Testis (tissue), 3 donors: ENCODE results near the gene PNPO. TPM values are rescaled to one million over a fixed set of nuclear protein-coding genes. Genes with fewer than 3 reads are reported as not detected.
"Not testable (repeated sequence)": the region's sequence is repeated elsewhere in the genome, so short reads cannot be mapped to it uniquely, and the experiment has no call there.

Experiments
- DNase-seq: peaks from one replicate; pipeline ENCODE4 v3.0.0-alpha.2; 2019
- H3K27ac ChIP-seq, 2 donors: fragments of 200-600 bp; sonication (generic); one replicate each; pipeline ENCODE4 v1.5.1; 2019
- H3K27me3 ChIP-seq: fragments of 200-600 bp; sonication (generic); one replicate; pipeline ENCODE4 v1.5.1; 2019
- H3K36me3 ChIP-seq: fragments of 200-600 bp; sonication (generic); one replicate; pipeline ENCODE4 v1.5.1; 2017; ENCODE audit warnings: low read depth; ENCODE audit errors: missing control alignments
- H3K4me1 ChIP-seq: fragments of 200-600 bp; sonication (generic); one replicate; pipeline ENCODE4 v1.5.1; 2019
- H3K4me3 ChIP-seq, 2 donors: fragments of 200-600 bp; sonication (generic); one replicate each; pipeline ENCODE4 v1.5.1; 2017 to 2019
- H3K9me3 ChIP-seq: fragments of 200-600 bp; sonication (generic); one replicate; pipeline ENCODE4 v1.5.1; 2017
- POLR2A ChIP-seq: fragments of 450-650 bp; IDR thresholded peaks from one replicate; pipeline ENCODE4 v1.6.1; 2017; ENCODE audit warnings: antibody characterized with exemption, mild to moderate bottlenecking, moderate library complexity
- WGBS, 2 donors: methylation state at CpG; one replicate each; pipeline ENCODE4 v1.1.5; 2018; 5-methylcytosine and 5-hydroxymethylcytosine counted together
- intact Hi-C: fragments of 100-400 bp; cut with DNase I; formaldehyde crosslinking; loops from one replicate; pipeline ENCODE4 v1.15.1; 2023; ENCODE audit warnings: low total_unique reads
- polyA plus RNA-seq: library from polyadenylated mRNA; stranded (reverse); fragments of 350-450 nt; fragmentation: Illumina TruSeq; extraction: RNeasy Lipid Tissue Mini Kit (QIAGEN cat#74804); gene quantifications from one replicate; pipeline ENCODE4 v1.2.3, GENCODE V29; 2014; ENCODE audit warnings: low read depth, low replicate concordance; ENCODE audit not compliant: insufficient read depth
- total RNA-seq, 2 donors: library from RNA; depleted of rRNA; stranded (reverse); fragments of >200 nt; gene quantifications; one replicate each; pipeline ENCODE4 v1.2.3, GENCODE V29; 2016
- TF ChIP-seq, protein P1 (sequence below), 3 experiments: fragments of 450-650 bp in 2 of 3; fragments of 200-600 bp in 1 of 3; sonication (generic) in 1 of 3; IDR thresholded peaks; one replicate each; pipeline ENCODE4 v1.5.1; 2016 to 2019; ENCODE audit warnings: antibody characterized with exemption in 3 of 3, mild to moderate bottlenecking in 2 of 3, moderate library complexity in 1 of 3

PNPO gene
- total and polyA plus RNA-seq, 3 donors from 2014 or later = 21.3 to 41.7 (median 37.5) TPM

DNA sequence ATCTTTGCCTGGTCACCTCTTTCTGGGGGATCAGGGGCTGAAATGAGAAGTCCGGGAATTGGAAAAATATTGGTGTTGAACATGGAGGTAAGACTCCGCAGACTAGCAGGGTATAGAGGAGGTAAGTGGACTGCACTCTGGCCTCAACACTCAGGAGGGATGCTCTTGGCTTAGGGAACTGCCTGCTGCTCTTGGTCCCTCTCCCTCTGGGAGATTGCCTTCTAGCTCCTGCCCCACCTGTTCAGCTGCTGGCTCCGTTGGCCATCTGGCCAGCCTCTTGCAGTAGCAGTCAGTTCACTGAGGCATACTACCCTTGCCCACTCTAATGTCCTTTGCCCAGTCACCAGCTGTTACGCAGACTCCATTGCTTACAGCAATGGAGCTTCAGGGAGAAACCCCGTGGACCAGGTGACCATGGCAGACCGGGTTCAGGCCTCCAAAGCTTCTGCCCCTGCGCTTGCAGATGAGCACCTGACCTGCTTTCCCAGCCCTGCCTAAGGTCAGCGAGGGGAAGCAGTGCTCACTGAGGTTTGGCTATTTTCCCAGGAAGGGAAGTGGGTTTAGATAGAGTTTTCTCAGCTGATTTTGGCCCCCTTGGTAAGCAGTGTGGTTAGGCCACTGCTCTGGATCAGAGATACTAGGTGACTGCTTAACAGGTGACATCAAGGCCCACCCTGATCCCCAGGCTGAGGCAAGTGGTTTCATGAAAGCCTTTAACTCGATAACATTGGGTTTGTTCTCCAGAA is 41.4 kb downstream of the PNPO start:
- Histone ChIP-seq H3K9me3 (no peaks in the 10 kb centered on the region), H3K27ac (no peak overlapping the region), H3K27me3 (no peaks in the 10 kb centered on the region), H3K36me3 (no peaks in the 10 kb centered on the region), H3K4me3 (no peak overlapping the region), H3K4me1 (no peaks in the 10 kb centered on the region)
- no peak for TF ChIP-seq POLR2A
- TF ChIP-seq, protein P1, sequence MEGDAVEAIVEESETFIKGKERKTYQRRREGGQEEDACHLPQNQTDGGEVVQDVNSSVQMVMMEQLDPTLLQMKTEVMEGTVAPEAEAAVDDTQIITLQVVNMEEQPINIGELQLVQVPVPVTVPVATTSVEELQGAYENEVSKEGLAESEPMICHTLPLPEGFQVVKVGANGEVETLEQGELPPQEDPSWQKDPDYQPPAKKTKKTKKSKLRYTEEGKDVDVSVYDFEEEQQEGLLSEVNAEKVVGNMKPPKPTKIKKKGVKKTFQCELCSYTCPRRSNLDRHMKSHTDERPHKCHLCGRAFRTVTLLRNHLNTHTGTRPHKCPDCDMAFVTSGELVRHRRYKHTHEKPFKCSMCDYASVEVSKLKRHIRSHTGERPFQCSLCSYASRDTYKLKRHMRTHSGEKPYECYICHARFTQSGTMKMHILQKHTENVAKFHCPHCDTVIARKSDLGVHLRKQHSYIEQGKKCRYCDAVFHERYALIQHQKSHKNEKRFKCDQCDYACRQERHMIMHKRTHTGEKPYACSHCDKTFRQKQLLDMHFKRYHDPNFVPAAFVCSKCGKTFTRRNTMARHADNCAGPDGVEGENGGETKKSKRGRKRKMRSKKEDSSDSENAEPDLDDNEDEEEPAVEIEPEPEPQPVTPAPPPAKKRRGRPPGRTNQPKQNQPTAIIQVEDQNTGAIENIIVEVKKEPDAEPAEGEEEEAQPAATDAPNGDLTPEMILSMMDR (IDR thresholded peaks at IDR 0.05) = no peak
- WGBS, 2 donors = 85 to 91% methylated on average over 8 to 9 of the region's 9 CpGs
- DNase-seq = no peak
- intact Hi-C loops = no loop called here

DNA sequence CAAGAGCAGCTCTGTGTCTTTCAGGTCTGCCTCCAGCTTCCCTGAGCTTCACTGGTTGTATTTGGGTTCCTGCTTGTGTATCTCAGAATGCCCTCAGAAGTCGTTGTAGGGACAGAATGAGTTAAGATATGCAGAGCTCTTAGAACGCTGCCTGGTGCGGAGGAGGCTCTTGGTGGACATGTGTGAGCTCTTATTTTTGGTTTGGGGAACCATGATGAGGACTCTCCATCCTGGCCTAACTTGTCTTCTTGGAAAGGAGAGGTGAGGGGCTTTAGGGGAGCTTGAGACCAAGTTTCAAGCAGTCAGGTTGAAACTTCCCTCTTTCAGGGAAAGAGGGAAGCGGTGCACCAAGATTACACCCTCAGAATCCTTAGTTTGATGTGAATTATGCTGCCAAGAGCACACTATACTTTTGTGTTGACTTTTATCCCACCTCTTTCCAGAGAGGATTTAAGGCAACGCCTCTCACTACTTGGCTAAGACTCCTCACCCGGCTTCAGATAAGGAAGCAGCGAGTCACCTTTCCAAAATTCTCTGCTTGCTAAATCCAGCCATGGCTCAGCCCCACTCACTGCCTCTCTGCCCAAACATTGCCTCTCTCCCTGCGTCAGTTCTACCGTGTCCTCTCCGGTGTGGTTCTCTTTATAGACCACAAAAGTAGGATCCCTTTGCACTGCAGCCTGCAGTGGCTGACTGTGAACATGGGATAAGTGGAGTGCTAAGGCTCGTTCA is 42.3 kb downstream of the PNPO start:
- WGBS, 2 donors = 63 to 65% methylated on average over 11 of the region's 11 CpGs
- Histone ChIP-seq H3K4me3 (no peak overlapping the region), H3K36me3 (no peaks in the 10 kb centered on the region), H3K27me3 (no peaks in the 10 kb centered on the region), H3K9me3 (no peaks in the 10 kb centered on the region), H3K4me1 (no peaks in the 10 kb centered on the region), H3K27ac (no peak overlapping the region)
- TF ChIP-seq, protein P1 (IDR thresholded peaks at IDR 0.05) = no peak
- TF ChIP-seq POLR2A = no peak
- DNase-seq = no peak
- intact Hi-C loops = no loop called here

DNA sequence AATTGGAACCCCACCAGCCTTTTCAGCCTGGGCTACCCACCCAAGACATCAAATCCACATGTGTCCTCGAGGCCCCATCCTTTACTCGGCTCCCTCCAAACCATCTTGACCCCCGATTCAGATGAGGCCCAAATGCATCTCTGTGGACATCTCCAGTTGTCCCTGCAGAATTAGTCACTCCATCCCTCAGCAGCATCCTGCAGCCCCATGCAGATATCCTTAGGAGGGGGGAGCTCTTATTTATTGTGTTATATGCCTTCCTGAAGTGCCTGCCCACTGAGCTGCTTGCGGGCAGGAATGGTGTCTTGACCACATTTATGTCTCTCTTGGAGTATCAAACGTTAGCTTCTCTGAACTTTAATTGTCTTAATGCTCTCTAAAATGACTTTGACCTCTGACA is 45.1 kb downstream of the PNPO start:
- H3K36me3 ChIP-seq = no peaks in the 10 kb centered on the region
- no peaks in the 10 kb centered on the region for H3K27me3 ChIP-seq
- 80 to 84% methylated on average over 5 of the region's 5 CpGs for WGBS, 2 donors
- no peak overlapping the region for H3K4me3 ChIP-seq
- no peak for DNase-seq
- no peaks in the 10 kb centered on the region for H3K4me1 ChIP-seq
- TF ChIP-seq, protein P1 (IDR thresholded peaks at IDR 0.05) = no peak
- no peak for TF ChIP-seq POLR2A
- no peak overlapping the region for H3K27ac ChIP-seq
- no peaks in the 10 kb centered on the region for H3K9me3 ChIP-seq
- intact Hi-C loops = no loop called here

DNA sequence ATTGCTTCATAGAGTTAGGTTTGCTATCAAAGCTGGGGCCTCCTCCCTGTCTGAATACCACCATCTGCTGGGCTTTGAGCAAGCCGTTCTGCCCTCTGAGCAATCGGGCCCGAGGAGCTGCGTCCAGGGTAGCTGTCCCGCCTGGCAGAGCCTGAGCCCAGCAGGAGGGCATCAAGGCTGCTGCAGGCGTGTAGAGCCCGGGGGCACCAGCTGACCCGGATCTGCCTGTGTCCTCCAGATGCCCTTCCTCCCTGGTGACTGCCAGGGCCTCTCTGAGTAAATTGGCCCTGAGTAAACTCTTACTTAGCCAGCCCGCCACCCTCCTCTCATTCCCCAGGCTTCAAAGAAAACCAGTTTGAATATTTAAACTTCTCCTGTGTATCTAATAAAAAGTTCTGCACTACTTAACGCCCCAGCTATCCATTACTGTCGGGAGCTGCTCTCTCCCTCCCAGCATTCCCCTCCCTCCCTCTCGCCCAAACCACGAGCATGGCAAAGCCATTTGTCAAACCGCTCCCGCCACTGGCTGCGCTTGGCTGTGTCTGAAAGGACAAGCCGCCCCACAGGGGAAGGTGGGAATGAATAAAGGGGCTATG is 46.0 kb downstream of the PNPO start:
- Histone ChIP-seq H3K36me3 (no peaks in the 10 kb centered on the region), H3K4me3 (no peak overlapping the region), H3K27me3 (no peaks in the 10 kb centered on the region), H3K4me1 (no peaks in the 10 kb centered on the region), H3K9me3 (no peaks in the 10 kb centered on the region), H3K27ac (no peak overlapping the region)
- intact Hi-C loops = no loop called here
- TF ChIP-seq, protein P1 (IDR thresholded peaks at IDR 0.05) = no peak
- no peak for TF ChIP-seq POLR2A
- WGBS, 2 donors = 65 to 76% methylated on average over 17 of the region's 17 CpGs
- no peak for DNase-seq

DNA sequence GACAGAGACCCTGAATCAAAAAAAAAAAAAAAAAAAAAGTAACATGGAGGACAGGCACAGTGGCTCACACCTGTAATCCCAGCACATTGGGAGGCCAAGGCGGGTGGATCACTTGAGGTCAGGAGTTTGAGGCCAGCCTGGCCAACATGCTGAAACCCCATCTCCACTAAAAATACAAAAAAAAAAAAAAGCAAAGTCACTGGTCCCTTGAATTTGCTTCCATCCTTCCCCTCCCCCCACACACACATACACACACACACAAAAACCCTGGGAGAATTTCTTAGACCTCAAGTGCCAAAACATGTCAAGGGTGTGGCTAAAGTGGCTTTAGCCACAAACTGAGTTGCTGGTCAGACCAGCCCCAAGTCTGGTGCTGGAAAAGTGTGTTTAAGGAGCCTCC is 47.1 kb downstream of the PNPO start:
- H3K9me3 ChIP-seq, H3K27ac ChIP-seq, intact Hi-C loops, DNase-seq, H3K4me1 ChIP-seq, H3K4me3 ChIP-seq, H3K27me3 ChIP-seq, H3K36me3 ChIP-seq: not testable (repeated sequence)
- WGBS, 2 donors = 92 to 94% methylated on average over 1 of the region's 1 CpG
